HG03025 (cell line): ENCODE data around the gene PSTPIP1.
"Not testable (repeated sequence)": the region's sequence is repeated elsewhere in the genome, so short reads cannot be mapped to it uniquely, and the experiment has no call there.

Experiments used
- ATAC-seq: cut with Tn5 transposase; IDR thresholded peaks from one replicate; pipeline ENCODE4 v1.9.1; 2021; ENCODE audit warnings: mild to moderate bottlenecking, moderate library complexity; ENCODE audit not compliant: unreplicated experiment, low FRiP score

PSTPIP1 gene

GRCh38 chr15:76994971-76995945 is at the start of gene PSTPIP1:
TSS of gene PSTPIP1 (plus strand) at chr15:76995126. CDS start at chr15:76995574, 448 bp downstream.
- ATAC-seq = no peak

- no peak for ATAC-seq
Observed at GRCh38 chr15:76945494-76946093, 49.3 kb upstream of the PSTPIP1 start.

- ATAC-seq = no peak
Observed at GRCh38 chr15:76947454-76947853, 47.5 kb upstream of the PSTPIP1 start.

- ATAC-seq = no peak
Observed at GRCh38 chr15:76951220-76951619, 43.7 kb upstream of the PSTPIP1 start.

- ATAC-seq = no peak
Observed at GRCh38 chr15:76953913-76954312, 41.0 kb upstream of the PSTPIP1 start.

- ATAC-seq = no peak
Observed at GRCh38 chr15:76954744-76955143, 40.2 kb upstream of the PSTPIP1 start.

- no peak for ATAC-seq
Observed at GRCh38 chr15:76961268-76962011, 33.5 kb upstream of the PSTPIP1 start.

- ATAC-seq = no peak
Observed at GRCh38 chr15:76962337-76963013, 32.5 kb upstream of the PSTPIP1 start.

- no peak for ATAC-seq
Observed at GRCh38 chr15:76963596-76963995, 31.3 kb upstream of the PSTPIP1 start.

- ATAC-seq = no peak
Observed at GRCh38 chr15:76964157-76964556, 30.8 kb upstream of the PSTPIP1 start.

GRCh38 chr15:76966051-76966450 is 28.9 kb upstream of the PSTPIP1 start:
- ATAC-seq = not testable (repeated sequence)

- ATAC-seq = no peak
Observed at GRCh38 chr15:76967067-76967466, 27.9 kb upstream of the PSTPIP1 start.

GRCh38 chr15:76968306-76968705 is 26.6 kb upstream of the PSTPIP1 start:
- no peak for ATAC-seq

GRCh38 chr15:76972389-76973361 is 22.3 kb upstream of the PSTPIP1 start:
- ATAC-seq = no peak

- no peak for ATAC-seq
Observed at GRCh38 chr15:76973362-76973743, 21.6 kb upstream of the PSTPIP1 start.

- ATAC-seq = no peak
Observed at GRCh38 chr15:76973906-76974305, 21.0 kb upstream of the PSTPIP1 start.

GRCh38 chr15:76974456-76975036 is 20.4 kb upstream of the PSTPIP1 start:
- ATAC-seq = no peak

- ATAC-seq = no peak
Observed at GRCh38 chr15:76976141-76976540, 18.8 kb upstream of the PSTPIP1 start.
